ENCODE measurements around the gene LIMD2. TPM values are rescaled to one million over a fixed set of nuclear protein-coding genes. Genes with fewer than 3 reads are reported as not detected.

LIMD2 gene
- total RNA-seq, 1 experiment from 2014 or later = 6.7 TPM

DNA sequence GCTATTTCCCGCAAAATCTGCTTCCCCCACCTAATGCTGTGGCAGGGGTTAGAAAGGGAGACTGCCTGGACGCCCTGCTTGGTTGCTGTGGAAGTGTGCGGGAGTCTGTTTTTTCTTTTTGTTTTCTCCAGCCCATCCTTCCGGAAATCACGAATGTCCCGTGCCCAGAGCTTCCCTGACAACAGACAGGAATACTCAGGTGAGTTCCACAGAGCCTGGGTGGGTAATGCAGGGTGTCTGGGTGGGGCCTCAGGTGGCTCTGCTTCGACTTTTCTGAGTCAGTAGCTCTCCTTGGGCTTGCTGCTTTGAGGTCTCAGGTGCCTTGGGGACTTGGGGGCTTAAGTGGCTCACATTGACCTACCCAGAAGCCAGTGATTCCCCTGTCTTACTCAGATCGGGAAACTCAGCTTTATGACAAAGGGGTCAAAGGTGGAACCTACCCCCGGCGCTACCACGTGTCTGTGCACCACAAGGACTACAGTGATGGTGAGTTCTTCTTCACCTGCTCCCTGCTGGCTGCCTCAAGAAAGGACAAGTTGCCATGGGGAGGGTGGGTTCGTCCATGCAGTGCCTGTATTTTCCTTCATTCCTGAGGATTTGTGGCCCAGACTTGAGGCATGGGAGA lies 11.4 kb downstream of the LIMD2 start:
- in situ Hi-C loops (cut with HindIII; ENCODE audit: low pct_unique_long_range_greater_than_20kb, low sequenced_read_pairs) = no loop called here
- no peak for DNase-seq (ENCODE audit: low read depth)

- in situ Hi-C loops (cut with HindIII; ENCODE audit: low pct_unique_long_range_greater_than_20kb, low sequenced_read_pairs) = no loop called here
- DNase-seq (ENCODE audit: low read depth) = no peak
These were observed 13.7 kb downstream of the LIMD2 start for GRCh38 chr17:63686138-63686685.

DNA sequence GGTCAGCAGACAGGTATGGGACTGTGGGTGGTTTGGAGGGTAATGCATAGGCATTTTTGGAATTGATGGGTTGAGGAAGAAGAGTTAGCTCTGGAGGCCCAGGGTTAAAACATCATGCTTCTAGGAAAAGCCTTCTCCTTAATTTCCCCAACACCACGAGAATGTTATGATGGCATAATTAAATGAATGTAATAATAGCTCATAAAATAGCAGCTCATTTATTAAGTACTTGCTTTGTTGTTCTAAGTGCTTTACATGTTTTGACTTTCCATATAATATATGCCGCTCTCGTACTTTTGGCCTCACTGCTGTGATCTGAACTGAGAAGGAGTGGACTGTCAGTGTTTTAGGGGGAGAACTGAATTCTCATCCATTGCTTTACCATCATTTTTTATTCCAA lies 14.3 kb downstream of the LIMD2 start:
- in situ Hi-C loops (cut with HindIII; ENCODE audit: low pct_unique_long_range_greater_than_20kb, low sequenced_read_pairs) = no loop called here
- no peak for DNase-seq (ENCODE audit: low read depth)

GRCh38 chr17:63685041-63685440 lies 14.9 kb downstream of the LIMD2 start:
- DNase-seq (ENCODE audit: low read depth) = no peak
- in situ Hi-C loops (cut with HindIII; ENCODE audit: low pct_unique_long_range_greater_than_20kb, low sequenced_read_pairs) = no loop called here

- in situ Hi-C loops (cut with HindIII; ENCODE audit: low pct_unique_long_range_greater_than_20kb, low sequenced_read_pairs) = no loop called here
- DNase-seq (ENCODE audit: low read depth) = no peak
These were observed 16.9 kb downstream of the LIMD2 start for GRCh38 chr17:63682981-63683380.

- no peak for DNase-seq (ENCODE audit: low read depth)
- in situ Hi-C loops (cut with HindIII; ENCODE audit: low pct_unique_long_range_greater_than_20kb, low sequenced_read_pairs) = no loop called here
These were observed 17.5 kb downstream of the LIMD2 start for GRCh38 chr17:63682441-63682840.

DNA sequence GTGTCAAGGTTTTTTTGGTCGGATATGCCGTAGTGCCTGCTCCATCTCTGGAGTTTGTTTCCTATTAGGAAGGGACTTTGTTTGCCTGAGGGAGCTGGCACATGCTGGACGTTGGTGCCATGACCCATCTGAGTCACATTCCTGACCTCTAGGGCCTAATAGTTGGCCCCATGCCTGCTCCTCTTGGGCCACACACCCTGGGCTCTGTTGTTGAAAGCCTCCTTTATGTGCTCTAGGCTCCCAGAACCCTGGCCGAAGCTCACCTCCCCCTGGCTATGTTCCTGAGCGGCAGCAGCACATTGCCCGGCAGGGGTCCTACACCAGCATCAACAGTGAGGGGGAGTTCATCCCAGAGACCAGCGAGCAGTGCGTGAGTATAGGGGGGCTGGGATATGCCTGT lies 18.4 kb downstream of the LIMD2 start:
- in situ Hi-C loops (cut with HindIII; ENCODE audit: low pct_unique_long_range_greater_than_20kb, low sequenced_read_pairs) = no loop called here

GRCh38 chr17:63680700-63681099 lies 19.2 kb downstream of the LIMD2 start:
- in situ Hi-C loops (cut with HindIII; ENCODE audit: low pct_unique_long_range_greater_than_20kb, low sequenced_read_pairs) = no loop called here

More for the DNA sequence above, 18.4 kb downstream of the LIMD2 start:
- no peak for DNase-seq (ENCODE audit: low read depth)

GRCh38 chr17:63679214-63679613 lies 20.7 kb downstream of the LIMD2 start:
- in situ Hi-C loops (cut with HindIII; ENCODE audit: low pct_unique_long_range_greater_than_20kb, low sequenced_read_pairs) = no loop called here
- no peak for DNase-seq (ENCODE audit: low read depth)

More at GRCh38 chr17:63680700-63681099, 19.2 kb downstream of the LIMD2 start:
- no peak for DNase-seq (ENCODE audit: low read depth)

GRCh38 chr17:63676584-63676983 lies 23.3 kb downstream of the LIMD2 start:
- in situ Hi-C loops (cut with HindIII; ENCODE audit: low pct_unique_long_range_greater_than_20kb, low sequenced_read_pairs) = no loop called here
- DNase-seq (ENCODE audit: low read depth) = no peak

DNA sequence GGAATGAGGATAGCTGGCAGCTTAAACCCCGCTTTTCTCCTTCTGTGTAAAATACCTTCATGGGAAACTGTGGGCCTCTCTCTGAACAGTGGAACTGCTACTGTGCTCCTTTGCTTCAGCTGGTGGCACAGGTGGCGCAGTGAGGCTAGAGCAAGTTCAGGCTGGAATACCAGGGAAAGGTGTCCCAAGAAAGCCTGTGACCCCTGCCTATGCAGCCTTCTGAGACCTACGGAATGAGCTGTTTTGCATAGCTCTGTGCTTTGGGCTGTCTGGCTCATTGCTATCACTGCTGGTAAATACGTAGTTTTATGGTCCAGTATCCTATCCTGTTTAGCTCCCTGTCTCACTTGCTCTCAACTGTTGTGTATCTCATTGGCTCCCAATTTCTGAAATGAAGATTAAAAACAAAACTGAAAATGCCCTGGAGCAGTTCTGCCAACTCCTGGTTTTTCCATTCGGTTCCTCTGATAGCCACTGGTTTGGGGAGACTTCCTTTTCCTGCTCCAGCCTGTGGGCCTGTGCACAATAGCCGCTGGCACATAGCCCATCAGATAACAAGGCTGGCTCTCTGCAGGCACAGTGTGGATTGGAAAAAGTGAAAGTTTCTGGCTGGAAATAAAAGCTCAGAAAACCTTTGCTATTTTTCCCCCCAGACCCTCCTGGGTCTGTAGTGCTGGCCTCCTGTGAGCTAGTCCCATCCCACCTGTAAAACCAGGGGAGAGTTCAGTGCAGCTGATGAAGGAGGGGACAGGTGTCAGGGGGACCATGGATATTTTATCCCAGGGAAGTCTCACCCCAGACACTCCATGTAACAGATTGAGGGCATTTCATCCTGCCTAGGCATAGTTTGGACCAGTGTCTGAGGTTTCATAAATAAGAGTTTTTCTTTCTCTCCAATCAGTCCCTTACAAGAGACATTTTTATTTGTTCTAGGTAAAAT lies 24.0 kb downstream of the LIMD2 start:
- DNase-seq (ENCODE audit: low read depth) = peak; percentile 57
- in situ Hi-C loops (cut with HindIII; ENCODE audit: low pct_unique_long_range_greater_than_20kb, low sequenced_read_pairs) = no loop called here

GRCh38 chr17:63675231-63675606 lies 24.7 kb downstream of the LIMD2 start:
- in situ Hi-C loops (cut with HindIII; ENCODE audit: low pct_unique_long_range_greater_than_20kb, low sequenced_read_pairs) = no loop called here
- DNase-seq (ENCODE audit: low read depth) = no peak

DNA sequence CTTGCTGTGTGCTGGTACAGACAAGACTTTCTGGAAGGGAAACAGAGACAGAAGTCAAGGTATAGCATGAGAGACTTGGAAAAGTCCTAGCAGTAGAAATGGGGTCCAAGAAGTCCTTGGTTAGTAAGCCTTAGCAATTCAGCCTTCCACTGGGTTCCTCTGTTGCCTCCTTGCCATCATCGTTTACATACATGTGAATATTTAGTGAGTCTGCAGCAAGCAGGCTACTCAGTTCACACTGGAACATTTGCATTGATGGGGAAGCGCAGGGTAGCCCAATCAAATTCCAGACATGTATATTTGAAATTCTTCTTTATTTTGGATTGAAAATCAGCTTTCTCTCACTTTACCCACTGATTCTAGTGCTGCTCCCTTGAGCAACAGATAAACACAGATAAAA lies 27.1 kb downstream of the LIMD2 start:
- in situ Hi-C loops (cut with HindIII; ENCODE audit: low pct_unique_long_range_greater_than_20kb, low sequenced_read_pairs) = no loop called here
- no peak for DNase-seq (ENCODE audit: low read depth)

GRCh38 chr17:63665527-63666214 lies 34.3 kb downstream of the LIMD2 start:
- in situ Hi-C loops (cut with HindIII; ENCODE audit: low pct_unique_long_range_greater_than_20kb, low sequenced_read_pairs) = no loop called here

DNA sequence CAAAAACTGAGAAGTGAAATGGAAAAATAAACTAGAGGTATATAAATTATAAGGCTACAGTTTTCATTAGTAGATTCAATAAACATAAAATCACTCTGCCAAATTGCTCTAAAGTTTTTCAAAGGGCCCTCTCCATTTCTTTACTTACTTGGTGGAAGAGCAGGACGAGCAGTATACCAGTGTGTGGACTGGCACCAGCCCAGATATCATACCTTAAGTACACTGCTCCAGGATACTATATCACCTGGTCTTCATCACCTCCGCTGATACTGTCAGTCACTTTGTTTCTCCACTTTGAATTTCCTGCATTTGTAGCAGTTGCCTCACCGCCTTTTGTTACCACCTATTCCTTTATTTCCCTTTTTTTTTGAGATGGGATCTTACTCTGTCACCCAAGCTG lies 40.1 kb downstream of the LIMD2 start:
- in situ Hi-C loops (cut with HindIII; ENCODE audit: low pct_unique_long_range_greater_than_20kb, low sequenced_read_pairs) = no loop called here
- no peak for DNase-seq (ENCODE audit: low read depth)

More at GRCh38 chr17:63665527-63666214, 34.3 kb downstream of the LIMD2 start:
- DNase-seq (ENCODE audit: low read depth) = no peak

DNA sequence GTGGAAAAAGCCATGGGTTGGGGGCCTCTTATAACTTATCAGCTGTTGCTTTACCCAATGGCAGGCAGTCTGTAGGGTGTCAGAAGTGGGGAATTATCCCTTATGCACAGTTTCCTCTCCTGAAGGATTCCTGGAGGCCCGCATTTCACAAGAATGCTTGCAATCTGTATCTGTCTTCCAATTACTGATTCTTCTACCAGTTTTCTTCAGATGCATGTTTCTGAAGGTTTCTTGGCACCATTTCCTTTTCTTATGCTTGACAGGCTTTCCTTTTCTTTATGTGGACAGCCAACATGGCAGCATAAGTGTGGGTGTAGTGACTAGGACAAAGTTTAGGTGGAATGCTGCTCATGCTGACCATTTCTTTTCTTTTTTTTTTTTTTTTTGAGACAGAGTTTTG lies 41.6 kb downstream of the LIMD2 start:
- in situ Hi-C loops (cut with HindIII; ENCODE audit: low pct_unique_long_range_greater_than_20kb, low sequenced_read_pairs) = no loop called here
- DNase-seq (ENCODE audit: low read depth) = no peak

GRCh38 chr17:63657786-63658185 lies 42.1 kb downstream of the LIMD2 start:
- no peak for DNase-seq (ENCODE audit: low read depth)
- in situ Hi-C loops (cut with HindIII; ENCODE audit: low pct_unique_long_range_greater_than_20kb, low sequenced_read_pairs) = no loop called here

DNA sequence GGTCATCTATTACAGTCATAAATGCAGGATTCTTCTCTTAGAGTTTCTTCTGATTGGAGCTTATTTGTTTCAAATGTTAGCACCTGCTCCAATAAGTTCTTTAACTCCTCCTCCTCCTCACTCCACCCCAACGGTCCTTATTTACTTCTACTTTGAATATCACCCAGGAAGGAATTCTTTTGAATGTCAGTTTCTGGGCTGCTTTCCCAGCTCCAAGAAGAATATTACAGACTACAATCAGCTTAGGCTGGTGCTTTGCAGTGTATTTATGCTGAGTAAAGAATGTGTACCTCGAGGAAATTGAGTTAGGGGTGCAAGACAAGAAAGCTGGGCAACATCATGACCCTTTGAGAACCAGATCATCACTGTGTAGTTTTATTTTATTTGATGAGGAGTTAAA lies 46.9 kb downstream of the LIMD2 start:
- in situ Hi-C loops (cut with HindIII; ENCODE audit: low pct_unique_long_range_greater_than_20kb, low sequenced_read_pairs) = no loop called here
- DNase-seq (ENCODE audit: low read depth) = no peak

GRCh38 chr17:63652106-63652505 lies 47.8 kb downstream of the LIMD2 start:
- no peak for DNase-seq (ENCODE audit: low read depth)
- in situ Hi-C loops (cut with HindIII; ENCODE audit: low pct_unique_long_range_greater_than_20kb, low sequenced_read_pairs) = no loop called here
